Adrenal gland (tissue), 5 donors: ENCODE measurements around the gene USF2.
A peak's percentile ranks its signal among the peaks of the same experiment; 100 is the strongest.

Experiments used
- CTCF ChIP-seq, 6 experiments: fragments of 450-650 bp in 4 of 6; fragments of 200-600 bp in 2 of 6; sonication (generic) in 1 of 6; IDR thresholded peaks; 1 replicate in 5 of 6; 2 replicates in 1 of 6; pipeline versions ENCODE4 v1.5.1 to v1.8.0; 2016 to 2021; ENCODE audit warnings: antibody characterized with exemption in 6 of 6, mild to moderate bottlenecking in 2 of 6, moderate library complexity in 1 of 6
- POLR2A ChIP-seq, 2 donors: fragments of 450-650 bp; IDR thresholded peaks; one replicate each; pipeline ENCODE4 v1.6.1; 2017; ENCODE audit warnings: antibody characterized with exemption in 2 of 2, mild to moderate bottlenecking in 2 of 2, moderate library complexity in 1 of 2
- donor health status: DM: no; HTN: no; CAD: no.

DNA sequence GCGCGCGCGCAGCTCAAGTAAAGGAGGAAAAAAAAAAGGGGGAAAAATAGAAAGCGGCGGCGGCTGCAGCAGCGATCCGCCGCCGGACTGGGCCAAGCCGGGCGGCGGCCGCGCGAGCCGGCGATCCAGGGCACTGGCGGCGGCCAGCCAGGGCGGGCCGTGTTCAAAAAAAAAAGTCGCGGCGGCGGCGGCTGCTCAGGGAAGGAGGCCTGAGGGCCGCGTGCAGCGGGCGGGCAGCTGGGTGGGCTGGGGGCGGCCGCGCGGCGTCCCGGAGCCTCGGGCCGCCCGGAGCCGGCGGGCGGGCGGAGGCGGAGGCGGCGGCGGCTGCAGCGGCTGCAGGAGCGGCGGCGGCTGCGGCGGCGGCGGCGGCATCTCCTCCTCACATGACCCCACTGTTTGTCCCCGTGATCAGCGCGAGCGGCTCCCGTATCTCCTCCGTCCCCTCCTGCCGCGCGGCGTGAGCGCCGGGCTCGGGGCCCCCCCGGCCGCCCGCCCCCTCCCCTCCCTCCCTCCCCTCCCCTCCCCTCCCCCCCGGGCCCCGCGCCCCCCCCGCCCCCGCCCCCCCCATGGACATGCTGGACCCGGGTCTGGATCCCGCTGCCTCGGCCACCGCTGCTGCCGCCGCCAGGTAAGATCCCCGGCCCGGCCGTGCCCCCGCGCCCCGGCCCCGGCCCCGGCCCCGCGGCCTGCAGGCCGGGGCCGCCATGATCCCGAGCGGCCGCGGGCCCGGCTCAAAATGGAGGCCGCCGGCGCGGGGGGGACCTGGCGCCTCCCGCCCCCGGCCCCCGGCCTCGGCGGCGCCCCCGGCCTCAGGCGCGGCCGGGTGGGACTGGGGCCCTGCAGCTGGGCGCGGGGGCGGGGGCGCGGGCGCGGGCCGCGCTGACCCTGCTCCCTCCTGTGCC lies at the start of gene USF2:
- TF ChIP-seq CTCF (IDR thresholded peaks at IDR 0.05): no peak
- TF ChIP-seq POLR2A (IDR thresholded peaks at IDR 0.05): peak in 1 of 2 donors; percentile 66
